GM21423 (cell line): Measurements from ENCODE around the gene CLEC16A.
"Not testable (repeated sequence)": the region's sequence is repeated elsewhere in the genome, so short reads cannot be mapped to it uniquely, and the experiment has no call there.

Source experiments
- ATAC-seq: cut with Tn5 transposase; IDR thresholded peaks from one replicate; pipeline ENCODE4 v1.9.1; 2021; ENCODE audit warnings: mild to moderate bottlenecking, moderate library complexity; ENCODE audit not compliant: unreplicated experiment

Gene CLEC16A

GRCh38 chr16:11205754-11206581, 261.6 kb downstream of the CLEC16A start:
- ATAC-seq: no peak

- ATAC-seq: no peak
These were observed 263.3 kb downstream of the CLEC16A start for GRCh38 chr16:11207646-11208045.

GRCh38 chr16:11208916-11209665, 264.7 kb downstream of the CLEC16A start:
- ATAC-seq: no peak

- ATAC-seq: no peak
These were observed 265.9 kb downstream of the CLEC16A start for GRCh38 chr16:11210260-11210659.

DNA sequence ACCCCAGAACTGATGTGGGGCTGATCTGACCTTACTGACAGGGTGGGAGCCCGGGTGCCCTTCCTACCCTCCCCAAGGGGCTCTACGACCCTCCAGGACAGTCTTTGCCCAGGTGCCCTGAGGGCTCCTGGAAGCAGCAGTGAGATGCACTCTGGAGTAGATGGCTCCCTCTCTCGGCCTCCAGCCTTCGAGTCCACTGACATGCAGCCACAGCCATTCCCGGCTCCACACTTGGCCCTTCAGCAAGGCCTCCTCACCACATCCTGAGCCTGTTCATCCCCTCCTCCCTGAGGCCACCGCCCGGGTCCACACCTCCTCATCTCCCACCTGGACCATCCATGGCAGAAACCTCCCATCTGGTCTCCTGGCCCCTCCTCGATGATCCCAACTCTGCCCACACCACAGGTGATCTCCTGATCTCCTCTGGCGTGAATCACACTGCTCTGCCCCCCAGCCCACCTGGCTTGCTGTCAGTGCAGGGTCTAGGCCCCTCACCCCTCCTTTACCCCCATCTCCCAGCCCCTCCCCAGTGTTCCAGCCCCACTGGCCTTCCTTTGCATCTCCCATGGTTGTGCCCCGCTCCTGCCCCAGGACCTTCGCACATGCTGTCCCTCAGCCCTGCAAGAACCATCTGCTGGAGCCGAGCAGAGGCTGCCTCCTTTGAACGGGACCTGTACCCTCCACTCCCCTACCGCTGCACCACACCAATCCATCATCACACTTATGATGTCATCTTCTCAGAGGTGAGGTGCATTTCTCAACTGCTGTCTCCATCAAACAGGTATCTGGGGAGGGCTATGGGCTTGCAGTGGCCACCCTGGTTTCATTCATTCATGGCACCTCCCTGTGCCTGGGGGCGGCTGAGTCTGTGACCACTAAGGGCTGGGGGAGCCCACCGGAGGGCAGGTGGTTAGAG, 267.0 kb downstream of the CLEC16A start:
- ATAC-seq: no peak

DNA sequence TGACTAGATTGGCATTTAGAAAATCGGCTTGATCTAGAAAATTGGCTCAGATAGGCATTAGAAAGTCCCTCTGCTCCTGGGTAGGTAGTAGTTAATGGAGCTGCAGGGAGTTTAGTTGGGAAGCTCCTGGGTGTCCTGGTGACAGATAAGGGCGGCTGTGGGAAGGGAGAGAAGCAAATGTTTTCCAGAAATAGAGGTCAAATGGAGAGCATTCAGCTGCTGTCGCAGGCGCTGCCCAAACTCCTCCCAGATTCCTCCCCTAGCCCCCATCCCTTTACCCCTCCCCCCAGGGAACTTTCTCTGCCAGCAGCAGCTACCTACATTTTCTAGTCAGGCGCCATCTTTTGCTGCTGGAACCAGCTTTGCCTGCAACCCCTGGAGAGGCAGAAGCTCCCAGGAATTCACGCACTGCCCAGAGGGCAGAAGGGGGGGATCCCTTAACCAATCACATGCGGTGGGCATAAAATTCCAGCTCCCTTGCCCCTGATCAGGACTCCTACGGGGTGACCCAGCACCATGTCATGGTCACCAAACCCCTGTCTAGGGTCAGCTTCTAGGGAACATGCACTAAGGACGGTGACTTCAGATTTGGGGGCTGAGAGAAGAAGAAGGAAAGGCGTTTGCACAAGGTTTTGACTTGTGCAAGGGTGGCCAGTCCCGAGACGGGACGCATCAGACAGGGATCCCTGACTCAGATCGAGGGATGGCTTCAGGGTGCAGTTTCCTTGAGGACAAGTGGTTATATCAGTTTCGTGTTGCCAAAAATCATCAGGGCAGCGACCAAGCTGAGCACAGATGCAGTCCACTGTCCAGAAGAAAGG, 267.8 kb downstream of the CLEC16A start:
- ATAC-seq: no peak

DNA sequence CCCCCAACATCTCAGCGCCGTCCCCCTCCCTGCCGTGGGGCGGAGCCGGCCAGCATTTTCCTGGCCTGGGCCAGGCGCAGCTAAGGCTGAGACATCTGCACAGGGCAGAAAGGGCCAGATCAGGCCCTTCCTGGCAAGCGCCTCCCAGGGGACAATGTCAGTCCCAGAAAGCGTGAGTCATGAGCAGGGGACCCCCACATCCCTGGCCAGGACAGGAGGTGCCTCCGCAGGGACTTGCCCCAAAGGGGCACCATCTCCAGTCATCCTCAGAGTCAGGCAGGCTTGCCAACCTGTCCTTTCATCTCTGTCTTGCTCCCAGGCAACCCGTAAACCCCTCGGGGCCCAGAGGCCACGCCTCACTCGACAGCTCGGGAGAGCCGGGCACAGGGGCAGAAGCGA, 268.4 kb downstream of the CLEC16A start:
- ATAC-seq: no peak

- ATAC-seq: no peak
These were observed 269.0 kb downstream of the CLEC16A start for GRCh38 chr16:11213373-11213772.

DNA sequence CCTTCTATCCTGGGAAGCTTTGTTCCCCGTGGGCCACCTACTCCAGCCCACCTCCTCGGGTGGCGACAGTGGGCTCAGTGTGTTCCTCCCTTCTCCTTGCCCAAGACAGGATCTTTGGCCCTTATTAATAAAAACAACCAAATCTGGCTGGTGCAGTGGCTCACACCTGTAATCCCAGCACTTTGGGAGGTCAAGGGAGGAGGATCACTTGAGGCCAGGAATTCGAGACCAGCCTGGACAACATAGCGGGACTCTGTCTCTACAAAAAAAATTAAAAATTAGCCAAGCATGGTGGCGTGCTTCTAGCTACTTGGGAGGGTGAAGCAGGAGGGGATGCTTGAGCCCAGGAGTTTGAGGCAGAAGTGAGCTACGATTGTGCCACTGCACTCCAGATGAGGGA, 269.4 kb downstream of the CLEC16A start:
- ATAC-seq: no peak

DNA sequence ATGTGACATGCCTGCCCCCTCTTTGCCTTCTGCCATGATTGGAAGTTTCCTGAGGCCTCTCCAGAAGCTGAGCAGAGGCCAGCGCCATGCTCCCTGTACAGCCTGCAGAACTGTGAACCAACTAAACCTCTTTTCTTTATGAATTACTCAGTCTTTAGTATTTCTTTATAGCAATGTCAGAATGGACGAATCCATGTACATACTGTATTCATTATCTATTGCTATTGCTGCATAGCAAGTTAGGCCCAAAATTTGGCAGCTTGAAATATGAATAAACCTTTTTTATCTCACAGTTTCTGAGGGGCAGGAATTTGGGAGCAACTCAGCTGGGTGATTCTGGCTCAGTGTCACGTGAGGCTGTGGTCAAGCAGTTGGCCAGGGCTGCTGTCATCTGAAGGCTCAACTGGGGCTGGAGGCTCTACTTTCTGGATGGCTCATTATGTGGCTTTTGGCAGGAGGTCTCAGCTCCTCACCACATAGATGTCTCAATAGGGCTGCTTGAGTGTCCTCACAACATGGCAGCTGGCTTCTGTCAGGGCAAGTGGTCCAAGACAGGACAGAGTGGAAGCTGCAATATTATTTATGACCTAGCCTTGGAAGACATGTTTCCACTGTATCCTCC, 271.7 kb downstream of the CLEC16A start:
- no peak for ATAC-seq

DNA sequence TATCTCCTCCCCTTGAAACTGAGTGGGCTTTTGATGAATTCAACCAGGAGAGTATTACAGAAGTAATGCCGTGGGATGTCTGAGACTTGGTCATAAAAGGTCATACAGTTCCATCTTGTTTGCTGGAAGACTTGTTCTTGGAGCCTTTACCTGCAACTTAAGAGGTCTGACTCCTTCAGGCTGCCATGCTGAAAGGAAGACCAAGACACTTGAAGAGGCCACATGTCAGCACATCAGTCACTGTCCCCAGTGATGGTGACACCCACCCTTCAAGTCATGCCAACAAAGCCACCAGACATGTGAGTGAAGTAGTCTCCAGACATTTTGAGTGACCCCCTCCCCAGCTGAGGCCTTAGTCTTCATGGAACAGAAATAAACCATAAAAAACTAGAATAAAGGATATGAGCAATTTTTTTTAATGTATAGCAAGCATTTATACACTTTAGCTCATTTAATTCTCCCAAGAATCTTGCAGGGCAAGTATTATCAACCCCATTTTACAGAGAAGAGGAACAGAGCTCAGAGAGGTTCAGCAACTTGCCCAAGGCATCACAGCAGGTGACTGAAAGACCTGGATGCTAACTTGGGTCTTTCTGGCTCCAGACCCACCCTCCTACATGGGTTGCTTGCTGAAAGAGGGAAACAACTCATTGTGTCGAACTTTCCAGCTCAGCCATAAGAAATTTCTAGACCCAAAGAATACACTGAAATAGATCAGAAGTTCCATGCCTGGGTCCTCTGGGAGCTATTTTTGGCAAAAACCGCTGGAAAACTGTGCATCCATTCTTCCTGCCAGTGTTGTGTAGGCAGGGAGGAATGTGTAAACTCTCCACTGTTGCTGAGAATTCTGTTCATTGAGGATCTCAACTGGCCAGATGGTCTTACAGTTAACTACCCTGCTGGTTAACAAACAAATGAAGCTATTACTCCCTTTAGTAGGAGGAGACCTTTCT, 273.6 kb downstream of the CLEC16A start:
- ATAC-seq: no peak

DNA sequence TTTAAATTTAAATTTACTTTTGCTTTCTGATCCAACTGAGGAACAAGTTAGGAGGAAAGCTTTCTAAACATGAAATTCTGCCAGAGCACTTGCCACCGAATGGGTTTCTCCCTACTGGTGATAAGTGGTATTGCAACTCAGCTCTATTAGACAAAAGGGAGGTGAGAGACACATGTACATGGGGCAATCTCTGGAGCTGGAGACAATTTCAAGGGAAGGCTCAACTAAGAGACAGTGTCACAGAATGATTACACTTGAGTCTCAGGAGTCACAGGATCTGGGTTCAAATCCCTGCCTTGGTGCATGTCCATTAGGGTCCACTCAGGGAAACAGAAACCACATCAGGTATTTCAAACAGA, 274.2 kb downstream of the CLEC16A start:
- no peak for ATAC-seq

DNA sequence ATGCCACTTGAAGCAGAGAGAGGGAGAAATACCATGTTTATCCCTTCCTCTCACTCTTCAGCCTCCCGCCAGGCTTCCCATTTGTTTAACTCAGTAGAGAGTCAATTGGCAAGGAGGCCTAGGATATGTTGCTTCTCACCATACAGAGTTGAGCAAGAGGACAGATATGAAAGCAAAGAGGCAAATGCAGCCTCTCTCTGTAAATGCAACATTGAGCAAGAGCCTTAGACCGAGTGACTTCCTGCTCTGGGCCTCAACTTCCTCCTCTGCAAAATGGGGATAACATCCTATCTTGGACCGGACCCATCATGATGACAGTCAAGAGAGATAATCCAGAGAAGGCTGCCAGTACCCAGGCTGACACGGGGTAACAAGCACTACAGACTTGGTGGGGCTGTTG, 274.8 kb downstream of the CLEC16A start:
- no peak for ATAC-seq

- ATAC-seq: not testable (repeated sequence)
These were observed 276.1 kb downstream of the CLEC16A start for GRCh38 chr16:11220507-11220906.

- ATAC-seq: peak; percentile 41
These were observed 279.9 kb downstream of the CLEC16A start for GRCh38 chr16:11224096-11224893.

DNA sequence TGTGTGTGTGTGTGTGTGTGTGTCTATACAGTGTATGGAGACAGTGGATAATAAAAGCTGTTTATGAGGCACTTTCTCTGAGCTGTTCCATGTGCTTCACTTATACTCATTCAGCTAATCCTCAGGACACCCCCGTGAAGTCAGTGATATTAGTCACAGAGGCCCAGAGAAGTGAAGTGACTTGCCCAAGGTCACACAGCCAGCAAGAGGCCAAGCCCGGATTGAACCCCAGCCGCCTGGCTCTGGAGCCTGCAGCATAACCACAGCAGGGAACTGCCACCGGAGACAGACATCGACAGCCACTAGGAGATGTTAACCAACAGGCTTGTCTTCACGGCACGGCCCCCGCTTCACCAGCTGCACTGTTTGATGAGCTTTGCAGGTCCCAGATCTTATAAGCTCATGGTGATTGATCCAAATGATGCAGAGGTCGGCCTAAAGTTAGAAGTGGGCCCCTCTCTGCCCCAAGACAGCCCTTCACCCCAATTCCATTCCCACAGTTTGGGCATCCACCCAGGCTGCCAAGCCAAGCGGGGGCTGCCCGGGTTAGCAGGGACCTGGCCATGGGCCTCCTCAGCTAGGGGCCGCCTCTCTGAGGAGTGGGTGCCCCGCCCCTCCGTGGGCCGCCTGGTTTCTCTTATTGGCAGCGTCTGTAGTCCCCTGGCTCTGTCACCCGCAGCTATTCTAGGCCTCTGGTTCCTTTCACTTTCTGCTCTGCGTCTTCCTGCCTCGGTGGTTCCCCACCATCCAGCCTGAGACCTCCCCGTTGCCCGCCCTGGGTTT, 280.7 kb downstream of the CLEC16A start:
- peak; percentile 86 for ATAC-seq
